ENCODE measurements around the gene BEST3. TPM values are rescaled to one million over a fixed set of nuclear protein-coding genes. Genes with fewer than 3 reads are reported as not detected.

The BEST3 gene
- not detected in 2 replicates for total RNA-seq

GRCh38 chr12:69698769-69699540 is at the start of gene BEST3:
Gene BEST3 (minus strand): TSS chr12:69699303. CDS start chr12:69697798, 1,505 bp downstream.

GRCh38 chr12:69738351-69739286 is 39.5 kb upstream of the BEST3 start, which contains the start of gene RAB3IP:
Gene RAB3IP (plus strand): TSS chr12:69738860. CDS start chr12:69755409, 16,549 bp downstream.

GRCh38 chr12:69610729-69611128 is 88.4 kb downstream of the BEST3 start, which contains the start of gene LRRC10:
Gene LRRC10 (minus strand): TSS chr12:69610907. CDS start chr12:69610838, 69 bp downstream.

Other genes starting within 250 kb of the BEST3 start
- 9.9 and 13.9 TPM in 2 replicates for gene FRS2, start 228.9 kb downstream of the BEST3 start, total RNA-seq
- gene CCT2, start 113.8 kb downstream of the BEST3 start, total RNA-seq = 213 and 226 TPM in 2 replicates
- not detected in 2 replicates for gene LRRC10, start 88.4 kb downstream of the BEST3 start, total RNA-seq
- 10.5 and 13.0 TPM in 2 replicates for gene RAB3IP, start 39.6 kb upstream of the BEST3 start, total RNA-seq
- not detected in 2 replicates for gene MYRFL, start 125.9 kb upstream of the BEST3 start, total RNA-seq